Stimulated activated memory B cell treated with anti-CD40 and anti-IgM and Interleukin-4, amounts not matched to agents 10 μg/mL and 1 μg/mL and 100 μg/mL, for 72 hours (primary cell): ENCODE results near the gene LIMS1.

Source experiments
- ATAC-seq: fragments of 150-1000 bp; cut with Tn5 transposase; 2 replicates; pipeline ENCODE4 v1.10.0; 2021
- H3K27ac Mint-ChIP-seq: one replicate; pipeline ENCODE4 v1.8.0; 2022; ENCODE audit warnings: mild to moderate bottlenecking, mixed read lengths
- H3K27me3 Mint-ChIP-seq: one replicate; pipeline ENCODE4 v1.8.0; 2022; ENCODE audit warnings: mixed read lengths
- H3K36me3 Mint-ChIP-seq: one replicate; pipeline ENCODE4 v1.8.0; 2022; ENCODE audit warnings: mixed read lengths
- H3K4me1 Mint-ChIP-seq: one replicate; pipeline ENCODE4 v1.8.0; 2022; ENCODE audit warnings: mixed read lengths
- H3K4me3 Mint-ChIP-seq: one replicate; pipeline ENCODE4 v1.8.0; 2022; ENCODE audit warnings: mild to moderate bottlenecking, moderate library complexity, mixed read lengths
- H3K9me3 Mint-ChIP-seq: one replicate; pipeline ENCODE4 v1.8.0; 2022; ENCODE audit warnings: mixed read lengths

Gene LIMS1

GRCh38 chr2:108612514-108613183 lies 78.4 kb downstream of the LIMS1 start:
- peak; percentile 93 for ATAC-seq
- peaks cover 87% of the 10 kb centered on the region for H3K4me1 Mint-ChIP-seq
- H3K36me3 Mint-ChIP-seq: peaks cover 17% of the 10 kb centered on the region
- H3K9me3 Mint-ChIP-seq: no peaks in the 10 kb centered on the region
- peak overlapping the region; percentile 98 for H3K27ac Mint-ChIP-seq
- no peaks in the 10 kb centered on the region for H3K27me3 Mint-ChIP-seq
- H3K4me3 Mint-ChIP-seq: peak overlapping the region; percentile 68

GRCh38 chr2:108613261-108614042 lies 79.2 kb downstream of the LIMS1 start:
- ATAC-seq: no peak

GRCh38 chr2:108614043-108614545 lies 79.8 kb downstream of the LIMS1 start:
- Mint-ChIP-seq H3K4me1 (peaks cover 84% of the 10 kb centered on the region), H3K27me3 (no peaks in the 10 kb centered on the region), H3K27ac (peak overlapping the region; percentile 98), H3K4me3 (peak overlapping the region; percentile 5), H3K9me3 (no peaks in the 10 kb centered on the region), H3K36me3 (peaks cover 15% of the 10 kb centered on the region)
- no peak for ATAC-seq

More at GRCh38 chr2:108613261-108614042, 79.2 kb downstream of the LIMS1 start:
- Mint-ChIP-seq H3K4me3 (peak overlapping the region; percentile 19), H3K36me3 (peaks cover 15% of the 10 kb centered on the region), H3K9me3 (no peaks in the 10 kb centered on the region), H3K27ac (peak overlapping the region; percentile 98), H3K27me3 (no peaks in the 10 kb centered on the region), H3K4me1 (peaks cover 84% of the 10 kb centered on the region)

DNA sequence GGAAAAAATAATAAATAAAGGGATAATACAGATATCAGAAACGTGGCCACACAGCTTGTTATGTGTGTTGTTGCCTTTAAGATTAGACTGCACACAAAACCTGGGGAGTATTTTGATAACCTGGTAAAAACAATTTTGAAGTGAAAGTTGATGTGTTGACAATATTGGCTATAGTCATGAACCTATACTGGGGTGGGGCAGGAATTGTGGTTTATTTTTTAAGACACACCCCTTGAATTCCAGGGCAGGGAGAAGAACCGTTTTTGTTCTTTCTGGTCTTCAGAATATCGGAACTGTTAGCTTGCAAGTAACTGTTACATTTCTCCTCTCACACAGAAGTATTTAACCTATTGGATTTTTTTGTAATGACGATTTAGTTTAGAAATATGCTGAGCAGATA lies 80.4 kb downstream of the LIMS1 start:
- ATAC-seq: no peak
- Mint-ChIP-seq H3K27ac (peak overlapping the region; percentile 98), H3K27me3 (no peaks in the 10 kb centered on the region), H3K9me3 (no peaks in the 10 kb centered on the region), H3K36me3 (peaks cover 10% of the 10 kb centered on the region), H3K4me3 (no peak overlapping the region), H3K4me1 (peaks cover 82% of the 10 kb centered on the region)

DNA sequence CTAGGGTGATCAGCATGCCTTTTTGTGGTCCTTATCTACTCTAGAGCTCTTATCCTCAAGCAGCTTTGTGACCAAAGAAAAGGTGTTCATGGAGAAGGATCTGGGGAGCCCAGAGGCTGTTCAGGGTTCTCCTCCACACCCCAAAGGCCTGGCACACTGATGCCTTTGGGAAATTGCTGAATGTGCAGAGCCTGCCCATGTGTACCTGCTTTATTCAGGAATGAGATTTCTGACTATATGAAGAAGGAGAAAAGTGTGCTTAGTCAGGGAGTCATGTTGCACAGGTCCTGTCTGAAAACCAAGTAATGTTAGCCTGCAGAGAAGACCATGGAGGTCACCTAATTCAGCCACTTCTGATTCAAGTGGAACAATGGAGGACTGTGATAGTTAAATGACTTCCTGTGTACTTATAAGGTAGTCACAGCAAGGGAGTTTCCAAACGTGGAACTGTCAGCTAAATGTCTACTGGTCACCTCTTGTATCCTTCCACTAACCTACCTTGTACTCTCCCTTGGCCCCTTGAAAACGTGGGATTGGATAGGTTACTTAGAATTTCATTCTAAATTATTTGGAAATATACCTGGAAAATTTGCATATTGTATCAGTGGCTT lies 81.3 kb downstream of the LIMS1 start:
- peaks cover 10% of the 10 kb centered on the region for H3K36me3 Mint-ChIP-seq
- no peak for ATAC-seq
- no peak overlapping the region for H3K4me3 Mint-ChIP-seq
- H3K4me1 Mint-ChIP-seq: peaks cover 80% of the 10 kb centered on the region
- no peaks in the 10 kb centered on the region for H3K27me3 Mint-ChIP-seq
- H3K27ac Mint-ChIP-seq: peak overlapping the region; percentile 72
- H3K9me3 Mint-ChIP-seq: no peaks in the 10 kb centered on the region

GRCh38 chr2:108616318-108616717 lies 82.0 kb downstream of the LIMS1 start:
- peaks cover 80% of the 10 kb centered on the region for H3K4me1 Mint-ChIP-seq
- peak overlapping the region; percentile 72 for H3K27ac Mint-ChIP-seq
- H3K27me3 Mint-ChIP-seq: no peaks in the 10 kb centered on the region
- H3K36me3 Mint-ChIP-seq: peaks cover 10% of the 10 kb centered on the region
- no peak for ATAC-seq
- no peaks in the 10 kb centered on the region for H3K9me3 Mint-ChIP-seq
- H3K4me3 Mint-ChIP-seq: no peak overlapping the region

- peaks cover 82% of the 10 kb centered on the region for H3K4me1 Mint-ChIP-seq
- H3K9me3 Mint-ChIP-seq: no peaks in the 10 kb centered on the region
- H3K36me3 Mint-ChIP-seq: peaks cover 10% of the 10 kb centered on the region
- no peaks in the 10 kb centered on the region for H3K27me3 Mint-ChIP-seq
- no peak for ATAC-seq
- H3K27ac Mint-ChIP-seq: no peak overlapping the region
- H3K4me3 Mint-ChIP-seq: no peak overlapping the region
Measured at GRCh38 chr2:108616751-108617161, 82.5 kb downstream of the LIMS1 start.

- H3K4me3 Mint-ChIP-seq: no peak overlapping the region
- no peak for ATAC-seq
- peaks cover 10% of the 10 kb centered on the region for H3K36me3 Mint-ChIP-seq
- H3K27ac Mint-ChIP-seq: peak overlapping the region; percentile 65
- no peaks in the 10 kb centered on the region for H3K27me3 Mint-ChIP-seq
- H3K4me1 Mint-ChIP-seq: peaks cover 77% of the 10 kb centered on the region
- no peaks in the 10 kb centered on the region for H3K9me3 Mint-ChIP-seq
Measured at GRCh38 chr2:108617617-108618016, 83.3 kb downstream of the LIMS1 start.

DNA sequence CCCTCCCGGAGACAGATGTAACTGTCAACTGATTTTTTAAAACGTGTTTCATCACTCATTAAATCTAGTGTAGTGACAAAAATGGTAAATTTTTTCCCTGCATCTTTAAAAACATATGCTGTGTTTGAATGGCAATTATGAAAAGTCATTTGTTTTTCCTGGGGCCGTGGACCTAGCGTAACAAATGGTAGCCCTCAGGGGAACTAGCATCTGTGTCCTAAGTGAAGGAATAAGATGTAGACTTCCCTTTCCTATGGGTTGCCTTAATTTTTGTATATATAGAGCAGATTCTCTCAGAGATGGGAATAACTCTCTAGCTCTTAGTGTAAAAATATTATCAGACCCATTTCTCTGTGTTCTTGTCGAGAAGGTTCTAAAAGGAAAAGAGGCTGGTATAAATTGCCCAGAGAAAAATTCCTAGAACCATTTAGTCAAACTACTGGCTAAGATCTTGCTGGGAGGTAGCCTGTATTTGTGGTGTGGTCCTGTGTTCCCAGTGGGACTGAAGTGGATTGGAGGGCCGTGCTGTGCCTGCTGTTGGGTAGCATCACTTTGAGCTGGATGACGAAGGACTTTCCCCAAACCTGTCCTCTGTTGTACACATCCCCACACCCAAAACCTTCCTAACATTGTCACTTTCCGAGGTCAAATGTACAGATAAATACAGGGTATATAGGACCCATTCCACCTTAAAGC lies 85.8 kb downstream of the LIMS1 start:
- Mint-ChIP-seq H3K27me3 (no peaks in the 10 kb centered on the region), H3K9me3 (no peaks in the 10 kb centered on the region), H3K4me1 (peaks cover 54% of the 10 kb centered on the region), H3K4me3 (no peak overlapping the region), H3K27ac (peak overlapping the region; percentile 70), H3K36me3 (no peaks in the 10 kb centered on the region)
- no peak for ATAC-seq

- Mint-ChIP-seq H3K9me3 (no peaks in the 10 kb centered on the region), H3K27ac (peak overlapping the region; percentile 70), H3K27me3 (no peaks in the 10 kb centered on the region), H3K4me1 (peaks cover 53% of the 10 kb centered on the region), H3K36me3 (no peaks in the 10 kb centered on the region), H3K4me3 (peak overlapping the region; percentile 79)
- ATAC-seq: no peak
Measured at GRCh38 chr2:108620656-108621055, 86.4 kb downstream of the LIMS1 start.

GRCh38 chr2:108621087-108621559 lies 86.9 kb downstream of the LIMS1 start:
- Mint-ChIP-seq H3K27me3 (no peaks in the 10 kb centered on the region), H3K27ac (peak overlapping the region; percentile 70), H3K4me3 (peak overlapping the region; percentile 79), H3K36me3 (no peaks in the 10 kb centered on the region), H3K4me1 (peaks cover 49% of the 10 kb centered on the region), H3K9me3 (no peaks in the 10 kb centered on the region)
- peak; percentile 100 for ATAC-seq

DNA sequence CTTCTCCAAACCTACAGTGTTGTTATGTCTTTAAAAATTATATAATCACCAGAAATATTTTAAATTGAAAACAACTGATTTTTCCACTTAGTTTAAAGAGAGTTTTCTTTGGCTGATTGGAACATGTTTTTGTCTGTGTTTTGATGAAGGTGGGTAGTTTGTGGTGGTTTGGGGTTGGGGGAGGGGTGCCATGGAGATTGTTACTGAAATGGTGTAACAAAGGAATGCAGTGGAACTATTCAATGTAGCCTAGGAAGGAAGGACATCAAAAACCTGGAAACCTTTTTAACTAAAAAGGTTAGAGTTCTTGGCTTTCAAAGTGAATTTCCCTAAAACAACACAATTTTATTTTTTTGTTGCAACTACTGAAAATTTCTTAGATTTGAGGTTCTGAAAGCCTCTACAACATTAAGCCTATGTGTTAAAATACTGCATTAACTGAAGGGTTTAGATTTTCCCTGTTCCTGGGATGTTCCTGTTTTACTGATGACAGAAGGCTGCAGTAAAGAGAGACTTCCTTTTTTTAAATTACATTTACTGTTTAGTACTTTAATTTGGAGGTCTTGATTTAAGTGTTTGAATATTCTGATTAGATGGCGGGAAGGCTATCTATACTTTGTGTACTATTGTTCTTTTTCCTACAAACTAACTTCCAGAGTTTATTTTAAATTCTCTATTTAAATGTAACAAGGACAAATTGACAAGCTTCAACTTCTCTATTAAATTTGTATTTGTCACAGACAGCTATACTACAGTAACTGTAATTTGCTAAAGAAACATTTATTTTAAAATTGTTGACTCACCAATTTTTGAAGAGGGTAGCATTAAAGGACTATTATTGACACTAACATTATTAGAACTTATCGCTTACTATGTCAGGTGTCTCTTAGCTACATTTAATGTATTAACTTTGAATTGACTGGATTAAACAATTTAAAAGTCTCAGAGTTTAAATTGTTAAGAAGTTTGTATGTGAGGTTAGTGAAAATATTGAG lies 87.7 kb downstream of the LIMS1 start:
- H3K4me1 Mint-ChIP-seq: peaks cover 45% of the 10 kb centered on the region
- H3K27ac Mint-ChIP-seq: peak overlapping the region; percentile 70
- no peak for ATAC-seq
- H3K9me3 Mint-ChIP-seq: no peaks in the 10 kb centered on the region
- no peaks in the 10 kb centered on the region for H3K36me3 Mint-ChIP-seq
- no peak overlapping the region for H3K4me3 Mint-ChIP-seq
- H3K27me3 Mint-ChIP-seq: no peaks in the 10 kb centered on the region

DNA sequence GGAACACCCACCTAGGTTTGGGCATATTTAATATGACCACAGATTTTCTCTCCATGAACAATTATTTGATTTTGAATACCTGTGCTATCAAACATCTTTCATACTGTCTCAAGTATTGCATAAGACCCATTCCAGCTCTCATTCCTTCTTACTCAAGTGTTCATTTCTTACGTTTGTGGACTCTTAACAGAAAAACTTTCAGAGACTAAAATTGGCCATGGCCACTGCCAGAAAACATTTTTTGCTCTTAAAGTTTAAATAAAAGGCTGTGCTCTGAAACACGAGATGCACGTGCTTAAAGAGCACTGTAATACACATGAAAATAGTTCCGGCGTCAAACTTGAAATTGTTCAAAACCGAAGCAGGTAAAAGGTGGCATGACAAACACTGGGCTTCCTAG lies 89.3 kb downstream of the LIMS1 start:
- peaks cover 41% of the 10 kb centered on the region for H3K4me1 Mint-ChIP-seq
- peaks cover 6% of the 10 kb centered on the region for H3K36me3 Mint-ChIP-seq
- no peak for ATAC-seq
- H3K27ac Mint-ChIP-seq: no peak overlapping the region
- no peaks in the 10 kb centered on the region for H3K9me3 Mint-ChIP-seq
- no peaks in the 10 kb centered on the region for H3K27me3 Mint-ChIP-seq
- H3K4me3 Mint-ChIP-seq: no peak overlapping the region
